HG03135 (cell line): ENCODE data around the gene ANGPTL4.
A peak's percentile ranks its signal among the peaks of the same experiment; 100 is the strongest.
"Not testable (repeated sequence)": the region's sequence is repeated elsewhere in the genome, so short reads cannot be mapped to it uniquely, and the experiment has no call there.

ENCODE experiments used
- ATAC-seq: cut with Tn5 transposase; IDR thresholded peaks from one replicate; pipeline ENCODE4 v1.9.1; 2021; ENCODE audit warnings: mild to moderate bottlenecking, moderate library complexity; ENCODE audit not compliant: unreplicated experiment

Gene ANGPTL4

GRCh38 chr19:8388612-8388958 lies 24.6 kb downstream of the ANGPTL4 start:
- no peak for ATAC-seq

GRCh38 chr19:8389891-8390616 lies 26.1 kb downstream of the ANGPTL4 start, which contains the start of gene RAB11B:
TSS of gene RAB11B (plus strand) at chr19:8390360. CDS start at chr19:8390417, 57 bp downstream.
- peak; percentile 92 for ATAC-seq

GRCh38 chr19:8390617-8390981 lies 26.6 kb downstream of the ANGPTL4 start:
- peak; percentile 38 for ATAC-seq

- ATAC-seq, result no peak
These were observed 27.5 kb downstream of the ANGPTL4 start for GRCh38 chr19:8391198-8392016.

- no peak for ATAC-seq
These were observed 28.1 kb downstream of the ANGPTL4 start for GRCh38 chr19:8392017-8392591.

- ATAC-seq, result no peak
These were observed 29.4 kb downstream of the ANGPTL4 start for GRCh38 chr19:8393192-8393870.

GRCh38 chr19:8393871-8394250 lies 29.9 kb downstream of the ANGPTL4 start:
- no peak for ATAC-seq

- no peak for ATAC-seq
These were observed 31.7 kb downstream of the ANGPTL4 start for GRCh38 chr19:8395621-8396082.

GRCh38 chr19:8396185-8396562 lies 32.2 kb downstream of the ANGPTL4 start:
- no peak for ATAC-seq

GRCh38 chr19:8396563-8397203 lies 32.7 kb downstream of the ANGPTL4 start:
- peak; percentile 51 for ATAC-seq

- no peak for ATAC-seq
These were observed 33.3 kb downstream of the ANGPTL4 start for GRCh38 chr19:8397271-8397670.

GRCh38 chr19:8397746-8398310 lies 33.9 kb downstream of the ANGPTL4 start:
- no peak for ATAC-seq

GRCh38 chr19:8398311-8398771 lies 34.4 kb downstream of the ANGPTL4 start:
- ATAC-seq, result no peak

- no peak for ATAC-seq
These were observed 35.8 kb downstream of the ANGPTL4 start for GRCh38 chr19:8399681-8400188.

GRCh38 chr19:8401981-8402411 lies 38.0 kb downstream of the ANGPTL4 start:
- no peak for ATAC-seq

GRCh38 chr19:8403098-8403819 lies 39.3 kb downstream of the ANGPTL4 start:
- ATAC-seq, result no peak

- no peak for ATAC-seq
These were observed 39.8 kb downstream of the ANGPTL4 start for GRCh38 chr19:8403820-8404109.

- no peak for ATAC-seq
These were observed 40.6 kb downstream of the ANGPTL4 start for GRCh38 chr19:8404391-8405151.

- ATAC-seq, result not testable (repeated sequence)
These were observed 46.8 kb downstream of the ANGPTL4 start for GRCh38 chr19:8410718-8411117.
